ENCODE data around the gene TAX1BP1.

Gene TAX1BP1

GRCh38 chr7:27871866-27872265 is 131.9 kb downstream of the TAX1BP1 start:
- H3K27me3 ChIP-seq (ENCODE audit: control insufficient read depth, insufficient read depth, low read length), result no peaks in the 10 kb centered on the region
- no peaks in the 10 kb centered on the region for H3K36me3 ChIP-seq (ENCODE audit: control insufficient read depth, low read depth, low read length)
- no peak overlapping the region for H3K9ac ChIP-seq (ENCODE audit: low read length)
- no peaks in the 10 kb centered on the region for H3K9me3 ChIP-seq (ENCODE audit: control insufficient read depth, low read depth, low read length)
- H3K4me3 ChIP-seq (ENCODE audit: low read length), result no peak overlapping the region
- peaks cover 21% of the 10 kb centered on the region for H3K4me1 ChIP-seq (ENCODE audit: control insufficient read depth, low read depth, low read length)
- H3K27ac ChIP-seq (ENCODE audit: low read length), result no peak overlapping the region

GRCh38 chr7:27872356-27873275 is 132.7 kb downstream of the TAX1BP1 start:
- H3K36me3 ChIP-seq (ENCODE audit: control insufficient read depth, low read depth, low read length), result no peaks in the 10 kb centered on the region
- no peak overlapping the region for H3K27ac ChIP-seq (ENCODE audit: low read length)
- peaks cover 21% of the 10 kb centered on the region for H3K4me1 ChIP-seq (ENCODE audit: control insufficient read depth, low read depth, low read length)
- no peak overlapping the region for H3K4me3 ChIP-seq (ENCODE audit: low read length)
- no peaks in the 10 kb centered on the region for H3K9me3 ChIP-seq (ENCODE audit: control insufficient read depth, low read depth, low read length)
- no peaks in the 10 kb centered on the region for H3K27me3 ChIP-seq (ENCODE audit: control insufficient read depth, insufficient read depth, low read length)
- H3K9ac ChIP-seq (ENCODE audit: low read length), result no peak overlapping the region

GRCh38 chr7:27873981-27874957 is 134.3 kb downstream of the TAX1BP1 start:
- H3K9ac ChIP-seq (ENCODE audit: low read length), result no peak overlapping the region
- no peaks in the 10 kb centered on the region for H3K9me3 ChIP-seq (ENCODE audit: control insufficient read depth, low read depth, low read length)
- no peak overlapping the region for H3K27ac ChIP-seq (ENCODE audit: low read length)
- H3K27me3 ChIP-seq (ENCODE audit: control insufficient read depth, insufficient read depth, low read length), result no peaks in the 10 kb centered on the region
- H3K4me1 ChIP-seq (ENCODE audit: control insufficient read depth, low read depth, low read length), result peaks cover 12% of the 10 kb centered on the region
- no peaks in the 10 kb centered on the region for H3K36me3 ChIP-seq (ENCODE audit: control insufficient read depth, low read depth, low read length)
- no peak overlapping the region for H3K4me3 ChIP-seq (ENCODE audit: low read length)

- Histone ChIP-seq H3K9me3 (ENCODE audit: control insufficient read depth, low read depth, low read length) (no peaks in the 10 kb centered on the region), H3K27me3 (ENCODE audit: control insufficient read depth, insufficient read depth, low read length) (no peaks in the 10 kb centered on the region), H3K4me1 (ENCODE audit: control insufficient read depth, low read depth, low read length) (peaks cover 11% of the 10 kb centered on the region)
Measured at GRCh38 chr7:27875061-27875460, 135.1 kb downstream of the TAX1BP1 start.

GRCh38 chr7:27875832-27876231 is 135.9 kb downstream of the TAX1BP1 start:
- H3K9ac ChIP-seq (ENCODE audit: low read length), result no peak overlapping the region
- H3K4me3 ChIP-seq (ENCODE audit: low read length), result no peak overlapping the region
- H3K9me3 ChIP-seq (ENCODE audit: control insufficient read depth, low read depth, low read length), result no peaks in the 10 kb centered on the region
- no peaks in the 10 kb centered on the region for H3K27me3 ChIP-seq (ENCODE audit: control insufficient read depth, insufficient read depth, low read length)
- H3K4me1 ChIP-seq (ENCODE audit: control insufficient read depth, low read depth, low read length), result peaks cover 11% of the 10 kb centered on the region
- H3K27ac ChIP-seq (ENCODE audit: low read length), result no peak overlapping the region
- no peaks in the 10 kb centered on the region for H3K36me3 ChIP-seq (ENCODE audit: control insufficient read depth, low read depth, low read length)

More at GRCh38 chr7:27875061-27875460, 135.1 kb downstream of the TAX1BP1 start:
- H3K36me3 ChIP-seq (ENCODE audit: control insufficient read depth, low read depth, low read length), result no peaks in the 10 kb centered on the region
- no peak overlapping the region for H3K9ac ChIP-seq (ENCODE audit: low read length)
- no peak overlapping the region for H3K27ac ChIP-seq (ENCODE audit: low read length)
- H3K4me3 ChIP-seq (ENCODE audit: low read length), result no peak overlapping the region

- Histone ChIP-seq H3K36me3 (ENCODE audit: control insufficient read depth, low read depth, low read length) (no peaks in the 10 kb centered on the region), H3K27ac (ENCODE audit: low read length) (no peak overlapping the region), H3K4me3 (ENCODE audit: low read length) (no peak overlapping the region), H3K9ac (ENCODE audit: low read length) (no peak overlapping the region), H3K27me3 (ENCODE audit: control insufficient read depth, insufficient read depth, low read length) (no peaks in the 10 kb centered on the region), H3K9me3 (ENCODE audit: control insufficient read depth, low read depth, low read length) (no peaks in the 10 kb centered on the region), H3K4me1 (ENCODE audit: control insufficient read depth, low read depth, low read length) (peaks cover 11% of the 10 kb centered on the region)
Measured at GRCh38 chr7:27876756-27877155, 136.8 kb downstream of the TAX1BP1 start.
